COLO668 (cell line): ENCODE results near the gene TSR3.

Experiments
- DNase-seq: peaks from one replicate; lab custom pipeline; 2025; ENCODE audit not compliant: unreplicated experiment; lab: John Stamatoyannopoulos, UW

Gene TSR3

DNA sequence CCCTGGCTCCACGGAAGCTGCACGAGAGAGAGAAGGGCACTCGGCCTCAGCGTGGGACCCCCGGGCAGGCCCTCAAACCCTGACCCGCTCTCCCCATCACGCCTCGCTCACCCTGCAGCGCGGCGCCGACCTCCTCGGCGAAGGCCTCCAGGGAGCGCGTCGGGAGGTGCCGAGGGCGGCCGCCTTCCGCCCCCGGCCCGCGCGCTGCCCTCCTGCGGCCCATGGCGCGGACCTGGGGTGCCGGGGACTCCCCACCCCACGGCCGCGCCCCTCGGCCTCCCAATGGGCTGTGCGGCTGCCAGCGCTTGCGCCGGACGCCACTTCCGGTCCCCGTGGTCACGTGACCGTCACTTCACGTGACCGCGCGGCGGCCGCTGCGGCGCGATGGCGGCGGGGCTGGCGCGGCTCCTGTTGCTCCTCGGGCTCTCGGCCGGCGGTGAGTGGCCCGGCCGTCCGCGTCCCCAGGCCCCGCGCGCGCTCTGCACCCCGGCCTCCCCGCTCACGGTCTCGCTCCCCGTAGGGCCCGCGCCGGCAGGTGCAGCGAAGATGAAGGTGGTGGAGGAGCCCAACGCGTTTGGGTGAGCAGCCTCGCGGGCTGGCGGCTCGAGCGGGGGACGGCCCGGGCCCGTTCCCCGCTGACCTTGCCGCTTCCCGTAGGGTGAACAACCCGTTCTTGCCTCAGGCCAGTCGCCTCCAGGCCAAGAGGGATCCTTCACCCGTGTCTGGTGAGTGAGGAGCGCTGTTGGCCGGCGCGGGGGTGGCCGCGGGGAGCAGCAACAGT, at the start of gene TSR3, which contains the start of gene GNPTG:
Gene TSR3, minus strand, starts transcription at position 297 of the 781 bp plus-strand sequence. Its CDS starts 74 bp downstream, at position 223.
Gene GNPTG, plus strand, starts transcription at position 350 of the 781 bp plus-strand sequence. Its CDS starts 35 bp downstream, at position 385.
- DNase-seq, result peak; percentile 90

DNA sequence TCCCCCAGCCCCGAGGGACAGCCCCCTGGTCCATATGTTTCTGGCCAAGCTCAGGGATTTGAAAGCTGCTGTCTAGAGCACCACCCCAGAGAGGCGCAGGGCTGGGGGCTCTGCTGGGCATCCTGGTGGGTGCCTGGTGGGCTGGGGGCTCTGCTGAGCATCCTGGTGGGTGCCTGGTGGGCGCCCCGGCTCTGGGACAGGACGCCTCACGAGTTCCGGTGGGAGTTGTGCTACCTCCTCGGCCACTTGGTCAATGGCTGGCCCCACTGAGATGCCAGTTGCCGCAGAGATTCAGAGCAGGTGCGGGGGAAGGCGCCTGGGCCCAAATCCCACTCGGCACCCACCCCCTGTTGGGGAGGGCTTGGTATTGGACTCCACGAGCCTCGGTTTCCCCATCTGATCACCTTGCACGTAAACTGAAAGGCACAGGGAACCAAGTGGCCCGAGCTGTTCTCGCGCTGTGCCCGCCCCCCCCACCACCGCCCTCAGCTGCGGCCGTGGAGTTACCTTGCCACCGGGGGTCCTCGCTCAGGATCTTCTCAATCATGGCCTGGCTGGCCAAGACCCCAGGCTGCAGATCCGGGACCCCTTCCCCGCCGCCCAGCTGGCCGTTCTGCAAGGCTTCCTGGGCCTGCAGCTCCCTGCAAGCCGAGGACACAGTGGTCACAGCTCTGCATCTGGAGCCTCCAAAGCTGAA, 49.5 kb upstream of the TSR3 start:
- no peak for DNase-seq

DNA sequence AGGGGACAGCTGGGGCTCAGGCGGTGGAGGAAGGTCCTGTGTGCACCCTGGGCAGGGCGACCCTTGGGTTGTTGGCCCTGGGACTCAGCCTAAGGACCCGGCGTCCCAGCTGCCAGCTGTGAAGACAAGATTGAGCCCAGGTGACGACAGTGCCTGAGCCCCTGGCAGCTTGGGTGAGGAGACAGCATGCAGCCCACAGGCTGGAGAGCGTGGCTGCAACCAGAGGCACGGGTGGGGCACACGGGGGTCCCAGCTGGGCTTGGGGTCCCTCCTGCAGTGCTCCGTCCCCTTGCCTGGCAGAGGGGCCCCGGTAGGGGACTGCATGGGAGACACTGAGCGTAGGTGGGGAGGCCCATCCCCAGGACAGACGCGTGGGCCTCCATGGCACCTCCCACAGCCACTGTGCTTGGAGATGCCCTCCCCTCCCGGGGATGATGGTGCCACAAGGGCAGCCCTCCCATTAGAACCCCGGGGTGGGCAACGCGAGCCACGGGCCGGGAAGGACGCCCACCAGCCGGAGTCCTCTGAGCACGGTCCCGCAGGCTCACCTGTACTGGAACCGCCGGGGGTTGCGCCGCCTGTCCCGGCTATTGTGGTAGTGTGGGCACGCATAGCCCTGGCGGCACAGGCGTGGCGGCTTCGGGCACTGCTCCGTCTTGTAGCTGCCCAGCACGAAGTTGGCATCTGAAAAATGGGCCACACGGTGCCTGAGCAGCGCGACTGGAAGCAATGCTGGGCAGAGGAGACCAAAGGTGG, 47.3 kb upstream of the TSR3 start:
- DNase-seq, result no peak

DNA sequence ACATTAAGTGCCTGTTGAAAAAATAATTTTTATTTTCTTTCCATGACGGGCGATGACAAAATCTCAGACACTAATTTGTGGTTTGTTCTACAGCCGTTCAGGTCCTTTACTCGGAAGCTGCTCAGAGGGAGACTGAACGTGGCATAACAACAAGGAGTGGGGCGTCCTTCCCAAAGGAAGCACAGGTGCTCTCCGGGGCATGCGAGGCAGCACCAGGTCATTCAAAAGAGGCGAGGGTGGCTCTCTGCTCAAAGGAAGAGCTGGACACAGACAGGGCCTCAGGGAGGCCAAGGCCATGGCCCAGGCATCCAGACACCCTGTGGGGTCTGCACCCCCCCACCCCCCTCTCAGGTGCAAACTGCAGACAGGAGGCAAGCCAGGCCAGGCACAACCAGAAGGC, 46.7 kb upstream of the TSR3 start:
- no peak for DNase-seq

DNA sequence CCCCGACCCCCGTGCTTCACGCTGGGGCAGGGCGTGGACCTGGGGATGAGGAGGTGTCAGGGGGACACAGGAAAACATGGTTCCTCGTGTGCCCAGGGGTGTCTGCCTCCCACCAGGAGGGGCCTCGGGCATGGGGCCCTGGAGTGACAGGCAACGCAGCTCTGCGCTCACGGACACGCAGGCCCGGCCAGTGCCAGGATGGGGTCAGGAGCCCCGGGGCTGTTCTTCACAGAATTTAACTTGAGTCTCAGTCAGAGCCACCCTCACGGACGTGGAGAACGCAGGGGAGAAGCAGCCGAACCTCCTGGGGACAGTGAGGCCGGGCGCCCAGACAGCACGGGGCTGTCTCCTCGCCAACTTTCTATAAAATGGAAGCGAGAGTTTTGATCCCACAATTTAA, 46.1 kb upstream of the TSR3 start:
- no peak for DNase-seq

DNA sequence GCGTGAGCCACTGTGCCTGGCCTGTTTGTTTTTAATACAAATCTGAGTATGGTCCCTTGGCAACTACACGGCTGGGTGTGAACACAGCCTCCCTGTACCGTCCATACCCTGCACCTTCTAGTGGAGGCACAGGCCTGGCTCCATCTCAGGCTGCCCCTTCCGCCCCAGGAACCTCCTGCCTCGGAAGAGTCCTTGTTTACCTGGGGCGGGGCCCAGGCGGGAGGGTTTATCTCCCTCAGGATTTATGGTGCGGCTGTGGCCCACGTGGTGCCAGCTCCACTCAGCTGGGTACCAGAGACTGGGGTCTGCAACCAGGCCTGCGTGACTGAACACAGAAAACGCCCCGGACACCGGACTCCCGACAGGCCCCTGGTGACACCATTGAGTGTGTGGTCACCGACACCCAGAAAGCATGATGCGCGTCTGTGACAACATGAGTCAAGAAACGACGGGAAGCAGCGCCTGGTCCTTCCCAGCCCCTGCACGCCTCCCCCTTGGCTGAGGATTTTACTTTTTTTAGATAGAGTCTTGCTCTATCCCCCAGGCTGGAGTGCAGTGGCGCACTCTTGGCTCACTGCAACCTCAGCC, 43.9 kb upstream of the TSR3 start:
- peak; percentile 19 for DNase-seq

DNA sequence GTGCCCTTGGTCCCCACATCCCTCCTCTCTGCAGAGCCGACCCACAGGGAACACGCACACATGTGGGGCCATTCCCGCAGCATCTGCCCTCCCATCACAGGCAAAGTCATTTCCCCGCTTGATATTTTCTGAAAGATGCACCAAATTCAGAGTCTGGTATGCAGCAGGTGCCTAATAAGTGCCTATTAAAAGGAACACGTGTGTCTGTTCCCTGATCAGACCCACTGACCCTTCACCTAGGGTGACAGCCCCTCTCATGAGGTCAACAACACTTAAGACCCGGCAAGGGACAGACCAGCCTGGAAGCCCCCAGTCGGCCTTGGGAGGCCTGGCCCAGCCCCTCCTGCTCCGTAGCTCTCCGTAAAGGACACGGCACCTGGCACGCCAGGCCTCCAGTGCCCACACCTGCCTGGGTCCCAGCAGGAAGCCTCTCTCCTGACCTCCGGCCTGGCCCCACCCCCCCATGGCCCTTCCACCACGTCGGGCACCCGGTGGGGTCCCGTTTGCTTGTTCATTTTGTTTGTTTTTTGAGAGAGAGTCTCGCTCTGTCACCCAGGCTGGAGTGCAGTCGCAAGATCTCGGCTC, 42.8 kb upstream of the TSR3 start:
- peak; percentile 45 for DNase-seq

DNA sequence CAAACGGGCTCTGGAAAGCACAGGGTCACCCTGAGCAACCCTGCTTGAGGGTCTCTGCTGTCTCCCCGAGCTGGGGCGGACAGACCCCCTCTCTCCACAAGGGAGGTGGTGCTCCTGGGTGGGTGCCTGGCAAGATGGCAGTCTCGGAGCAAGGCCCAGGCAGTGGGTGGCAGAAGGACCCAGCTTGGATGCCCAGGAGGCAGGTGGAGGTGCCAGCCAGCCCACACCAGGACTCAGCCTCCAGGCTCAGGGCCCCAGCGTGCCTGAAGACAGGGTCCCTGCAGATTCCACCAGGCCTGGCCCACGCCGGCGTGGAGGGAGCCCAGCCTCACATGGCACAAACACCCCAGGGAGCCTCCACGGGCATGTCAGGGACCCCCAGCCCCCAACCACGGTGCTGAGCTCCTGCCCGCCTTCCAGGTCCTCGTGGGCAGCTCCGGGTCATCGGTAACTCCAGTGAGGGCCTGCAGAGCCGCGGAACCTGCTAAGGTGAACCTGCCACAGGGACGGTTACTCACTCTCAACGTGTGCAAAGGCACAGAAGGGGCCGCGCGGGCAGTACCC, 42.0 kb upstream of the TSR3 start:
- DNase-seq, result no peak

DNA sequence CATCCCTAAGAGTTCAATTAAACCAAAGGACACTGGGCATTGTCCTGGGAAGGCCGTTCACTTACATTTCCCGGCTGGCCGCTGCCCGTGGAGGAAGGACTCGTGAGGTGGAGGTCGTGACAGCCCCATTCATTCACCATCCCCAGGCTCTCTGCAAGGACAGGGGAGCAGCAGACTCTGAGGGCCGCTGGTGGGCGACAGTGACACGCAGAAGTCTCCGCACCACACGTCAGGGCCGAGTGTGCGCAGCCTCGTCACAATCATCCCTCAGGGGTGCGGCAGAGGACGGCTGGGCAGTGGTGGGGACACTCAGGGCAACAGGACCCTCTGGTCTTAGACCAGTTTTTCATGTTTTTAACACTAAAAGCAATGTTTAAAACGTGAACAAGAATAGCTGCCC, 41.1 kb upstream of the TSR3 start:
- no peak for DNase-seq

DNA sequence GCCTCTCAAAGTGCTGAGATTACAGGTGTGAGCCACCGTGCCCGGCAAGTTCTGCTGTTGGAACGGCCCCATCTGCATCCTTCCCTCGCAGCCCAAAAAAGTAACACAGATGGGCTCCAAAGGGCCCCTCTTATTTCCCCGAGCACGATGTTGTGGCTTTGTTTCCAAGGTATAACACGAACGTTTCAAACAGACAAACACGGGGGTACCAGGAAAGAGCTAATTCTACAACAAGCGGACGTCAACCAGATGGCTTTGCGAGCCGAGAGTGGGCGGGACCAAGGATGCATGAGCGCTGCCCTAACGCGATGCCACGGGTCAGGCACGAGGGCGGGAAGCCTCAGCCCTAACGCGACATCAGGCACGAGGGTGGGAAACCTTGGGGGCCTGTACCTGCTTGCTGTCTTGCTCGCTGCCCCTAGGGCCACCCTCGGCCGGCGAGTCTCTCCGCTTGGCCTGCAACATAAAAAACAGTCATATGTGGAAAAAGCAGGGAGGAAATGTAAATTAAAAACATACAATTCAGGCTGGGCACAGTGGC, 38.6 kb upstream of the TSR3 start:
- no peak for DNase-seq

DNA sequence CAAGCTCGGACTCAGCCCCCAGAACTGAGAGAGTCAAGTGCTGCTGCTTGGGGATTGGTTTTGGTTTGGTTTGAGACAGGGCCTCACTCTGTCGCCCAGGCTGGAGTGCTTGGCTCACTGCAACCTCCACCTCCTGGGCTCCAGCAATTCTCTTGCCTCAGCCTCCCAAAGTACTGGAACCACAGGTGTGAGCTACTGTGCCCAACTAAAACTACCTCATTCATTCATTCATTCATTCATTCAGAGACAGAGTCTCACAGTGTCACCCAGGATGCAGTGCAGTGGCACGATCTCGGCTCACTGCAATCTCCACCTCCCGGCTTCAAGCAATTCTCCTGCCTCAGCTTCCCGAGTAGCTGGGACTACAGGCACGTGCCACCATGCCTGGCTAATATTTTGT, 38.1 kb upstream of the TSR3 start:
- DNase-seq, result no peak

DNA sequence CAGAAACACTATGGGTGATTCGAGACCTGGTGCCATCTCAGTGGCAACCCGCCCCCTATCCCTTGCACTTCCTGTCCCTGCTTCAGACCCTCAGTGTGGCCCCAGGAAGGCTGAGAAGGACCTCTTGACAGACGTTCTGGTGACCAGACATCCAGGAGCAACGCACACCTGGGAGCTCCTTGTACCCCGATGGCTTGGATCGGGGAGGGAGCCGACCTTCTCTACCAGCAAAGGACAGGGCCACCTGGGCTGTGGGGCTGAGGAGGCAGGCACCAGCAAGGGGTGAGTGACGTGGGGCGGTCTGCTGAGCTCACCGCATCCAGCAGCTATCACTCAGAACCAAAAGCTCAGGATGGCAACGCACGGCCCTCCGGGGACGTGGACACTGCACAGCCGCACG, 35.7 kb upstream of the TSR3 start:
- no peak for DNase-seq

DNA sequence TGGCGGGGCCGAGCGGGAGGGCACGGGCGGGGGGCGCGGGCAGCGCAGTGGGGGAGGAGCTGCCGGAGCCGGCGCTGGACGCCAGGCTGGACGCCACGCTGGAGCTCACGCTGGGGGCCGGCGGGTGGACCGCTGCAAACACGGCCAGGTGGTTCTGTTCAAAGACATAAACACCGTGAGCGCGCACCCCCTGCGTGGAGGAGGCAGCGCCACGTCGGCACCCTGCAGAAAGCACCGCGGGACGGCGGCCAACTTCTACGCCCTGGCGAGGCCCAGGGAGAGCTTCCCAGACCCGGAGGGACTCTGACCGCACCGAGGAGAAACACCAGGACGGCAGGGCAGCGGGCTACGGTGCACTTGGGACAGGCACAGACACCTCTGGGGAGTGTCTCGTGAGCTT, 33.6 kb upstream of the TSR3 start:
- DNase-seq, result no peak

DNA sequence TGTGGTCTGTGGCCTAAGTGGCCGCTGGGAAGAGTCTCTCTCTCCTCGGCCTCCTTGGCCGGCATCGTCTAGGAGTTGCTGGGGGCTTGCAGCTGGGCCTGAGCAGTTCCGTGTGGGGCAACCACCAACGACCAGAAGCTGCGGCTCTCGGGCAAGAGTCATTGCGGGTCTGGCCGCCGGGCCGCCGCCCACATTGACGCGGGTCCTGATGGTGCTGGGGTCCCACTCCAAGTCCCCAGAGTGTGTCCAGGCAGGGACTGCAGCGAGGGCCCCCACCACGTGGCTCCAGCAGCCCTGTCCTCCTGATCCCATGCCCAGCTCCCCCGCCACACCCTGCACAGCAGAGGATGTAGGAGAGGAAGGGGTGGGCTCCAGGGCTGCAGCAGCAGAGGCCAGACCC, 31.9 kb upstream of the TSR3 start:
- no peak for DNase-seq

DNA sequence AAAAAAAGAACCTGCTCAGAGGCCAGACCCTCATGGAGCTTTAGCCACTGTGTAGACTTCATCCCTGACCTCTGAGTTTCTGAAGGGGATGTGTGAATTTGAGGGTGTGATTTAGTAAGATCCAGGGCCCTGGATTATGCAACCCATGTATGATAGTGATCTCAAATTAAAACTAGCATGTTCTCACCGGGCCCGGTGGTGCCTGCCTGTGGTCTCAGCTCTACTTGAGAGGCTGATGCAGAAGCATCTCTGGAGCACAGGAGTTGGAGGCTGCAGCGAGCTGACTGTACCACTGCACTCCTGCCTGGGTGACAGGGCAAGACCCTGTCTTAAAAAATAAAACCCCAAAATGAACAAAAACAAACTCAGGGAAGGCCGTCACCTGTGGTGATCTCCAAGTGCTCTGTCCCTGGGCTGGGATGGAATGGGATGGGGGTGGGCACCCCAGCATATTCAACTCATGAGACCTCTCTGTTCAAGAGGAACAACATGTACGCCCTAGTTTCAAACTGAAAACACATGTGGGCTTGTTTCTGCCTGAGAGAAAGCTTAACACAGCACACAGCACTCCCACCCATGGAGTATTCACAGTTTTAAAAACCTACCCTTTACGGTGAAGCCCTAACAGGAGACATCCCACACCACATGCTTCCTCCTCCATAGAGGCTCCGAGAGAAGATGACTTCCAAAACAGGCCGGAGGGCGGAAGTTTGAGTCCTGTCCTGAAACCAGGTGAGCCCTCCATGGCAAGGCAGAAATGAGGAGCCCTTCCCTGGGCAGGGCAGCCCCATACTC, 30.1 kb upstream of the TSR3 start:
- DNase-seq, result no peak

DNA sequence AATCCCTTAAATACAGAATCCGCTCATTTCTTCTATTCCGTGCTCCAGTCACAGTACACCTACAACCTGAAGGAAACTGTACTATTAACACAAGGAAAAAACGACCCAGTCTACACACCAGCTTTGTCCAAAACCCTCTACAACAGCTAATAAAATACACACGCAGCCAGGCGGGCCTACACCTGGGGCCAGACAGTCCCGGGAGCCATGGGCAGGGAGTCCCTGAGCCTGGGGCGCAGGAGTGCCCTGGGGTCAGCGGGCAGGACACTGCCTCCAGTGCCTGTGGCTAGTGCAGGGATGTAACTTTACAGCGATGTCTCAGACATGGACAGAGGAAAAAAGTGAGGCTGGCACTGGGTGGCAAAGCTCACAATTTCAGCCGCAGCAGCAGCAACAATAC, 28.5 kb upstream of the TSR3 start:
- DNase-seq, result no peak

DNA sequence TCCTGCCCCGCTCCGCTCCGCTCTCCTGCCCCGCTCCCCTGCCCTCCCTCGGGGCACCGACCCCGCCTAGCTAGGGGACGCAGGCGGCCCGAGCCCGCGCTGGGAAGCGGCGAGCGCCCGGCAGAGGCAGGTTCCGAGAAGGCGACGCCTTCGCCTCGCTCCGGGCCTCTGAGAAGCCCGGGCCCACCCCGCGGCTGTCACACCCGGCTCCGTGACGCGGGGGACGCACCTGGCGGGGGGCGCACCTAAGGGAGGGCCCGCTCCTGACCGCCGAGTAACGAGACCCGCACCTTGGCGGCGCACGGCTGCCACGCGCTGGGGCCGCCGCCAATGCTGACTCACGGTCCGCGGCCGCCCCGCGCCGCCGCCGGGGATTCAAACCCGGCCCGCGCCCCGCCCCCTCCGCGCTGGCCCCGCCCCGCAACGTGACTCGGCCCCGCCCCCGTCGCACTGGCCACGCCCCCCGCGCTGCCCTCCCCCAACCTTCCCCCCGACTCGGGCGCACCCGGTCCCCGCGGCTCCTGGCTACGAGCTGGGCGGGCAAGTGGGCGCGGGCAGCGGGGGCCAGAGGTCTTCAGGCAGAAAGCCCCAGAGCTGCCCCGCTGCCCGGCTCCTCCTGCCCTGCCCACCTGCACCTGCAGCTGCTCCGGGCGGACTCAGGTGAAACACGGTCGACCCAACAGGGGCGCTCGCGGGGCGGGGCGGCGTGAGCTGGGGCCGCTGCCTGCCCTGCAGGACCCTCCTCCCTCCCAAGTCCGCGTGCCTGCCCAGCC, 27.8 kb upstream of the TSR3 start:
- peak; percentile 80 for DNase-seq

DNA sequence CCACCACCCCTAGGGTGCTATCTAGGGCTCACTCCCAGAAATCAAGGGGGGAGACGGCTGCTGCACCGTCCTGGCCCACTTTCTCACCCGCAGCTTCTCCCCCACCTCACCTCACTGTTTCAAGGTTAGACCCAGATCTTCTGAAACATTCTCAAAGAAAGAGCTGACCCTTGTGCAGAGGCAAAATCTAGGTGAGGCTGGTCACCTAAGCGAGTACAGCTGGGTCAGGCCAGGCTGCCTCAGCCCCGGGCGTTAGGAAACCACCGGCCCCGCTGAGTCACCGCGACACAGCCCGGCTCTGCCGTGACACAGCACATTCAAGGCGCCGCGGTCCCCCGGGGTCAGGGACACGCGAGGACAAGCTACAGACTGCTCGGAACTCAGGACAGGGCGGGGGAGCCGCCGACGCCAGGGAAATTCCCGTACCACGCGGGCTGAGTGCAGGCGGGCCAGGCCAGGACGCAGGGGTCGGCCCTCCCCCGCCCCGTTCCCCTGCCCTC, 27.2 kb upstream of the TSR3 start:
- peak; percentile 79 for DNase-seq
